Measurements from ENCODE around the gene RBMS1. TPM values are rescaled to one million over a fixed set of nuclear protein-coding genes. Genes with fewer than 3 reads are reported as not detected.

RBMS1 gene
- total RNA-seq, 1 experiment from 2014 or later, result 77.5 TPM

DNA sequence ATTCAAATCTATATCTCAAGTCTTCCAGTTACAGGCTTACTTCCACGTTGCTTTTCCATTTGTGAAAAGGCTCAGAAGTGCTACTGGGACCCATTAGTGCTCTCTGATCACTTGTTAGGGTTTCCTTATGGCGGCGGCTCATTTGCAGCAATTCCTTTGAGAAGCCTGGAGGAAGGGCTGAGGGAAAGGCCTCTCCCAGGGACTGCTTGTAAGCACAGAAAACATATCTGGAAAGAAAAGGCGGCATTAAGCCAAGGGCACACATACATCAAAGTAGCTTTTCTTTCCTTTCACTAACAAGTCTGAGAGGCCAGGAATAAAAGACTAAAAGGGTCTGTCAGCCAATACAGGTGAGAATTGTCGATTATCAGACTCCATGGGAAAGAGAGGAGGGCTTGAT lies 254.2 kb downstream of the RBMS1 start:
- Histone ChIP-seq H4K20me1 (ENCODE audit: control insufficient read depth, insufficient read depth, insufficient read length) (no peaks in the 10 kb centered on the region), H3T11ph (ENCODE audit: low read length) (no peak overlapping the region), H2AK5ac (ENCODE audit: insufficient read length, low read length) (no peak overlapping the region), H2AFZ (ENCODE audit: low read length) (no peak overlapping the region), H3K79me2 (ENCODE audit: insufficient read depth, low read length) (no peaks in the 10 kb centered on the region), H4K5ac (ENCODE audit: insufficient read length, low read depth, low read length) (no peak overlapping the region), H2BK120ac (ENCODE audit: low read depth, low read length, poor library complexity, severe bottlenecking) (no peak overlapping the region), H3K18ac (ENCODE audit: insufficient read length, low read depth, low read length) (no peak overlapping the region), H2BK20ac (ENCODE audit: low read depth, low read length, poor library complexity, severe bottlenecking) (no peak overlapping the region), H3K14ac (ENCODE audit: insufficient read depth, low read length) (no peak overlapping the region), H2BK5ac (ENCODE audit: insufficient read length, low read length) (no peak overlapping the region), H3K79me1 (ENCODE audit: insufficient read depth, low read depth, low read length, poor library complexity, severe bottlenecking) (no peaks in the 10 kb centered on the region), H2BK15ac (ENCODE audit: low read depth, low read length) (no peak overlapping the region), H4K91ac (ENCODE audit: insufficient read length, low read depth, low read length) (no peak overlapping the region), H4K8ac (replicated peaks; ENCODE audit: insufficient read length, low read depth, low read length) (no peak overlapping the region), H3K23ac (ENCODE audit: insufficient read length, low read depth, low read length) (no peak overlapping the region), H3K9me3 (ENCODE audit: control insufficient read depth, low read depth, low read length) (no peaks in the 10 kb centered on the region), H3K27me3 (ENCODE audit: insufficient read depth, low read length) (no peaks in the 10 kb centered on the region; the same call in 1 of the 2 replicates), H3K23me2 (ENCODE audit: insufficient read length, low read depth, low read length, poor library complexity, severe bottlenecking) (no peaks in the 10 kb centered on the region), H3K4ac (ENCODE audit: low read depth, low read length) (no peak overlapping the region), H3K9ac (ENCODE audit: extremely low read depth, insufficient read length, low read length) (no peak overlapping the region), H3K56ac (ENCODE audit: insufficient read length, low read depth, low read length) (no peak overlapping the region), H3K4me1 (ENCODE audit: insufficient read depth, low read length) (no peaks in the 10 kb centered on the region), H3K27ac (ENCODE audit: insufficient read length, low read depth, low read length) (no peak overlapping the region), H2BK12ac (ENCODE audit: insufficient read length, low read depth, low read length) (no peak overlapping the region), H3K4me2 (ENCODE audit: insufficient read depth, insufficient read length, low read length) (no peak overlapping the region)
- H3K4me1 Mint-ChIP-seq, result 0 out of 4 replicates have a peak, but pooled peaks cover 0 to 5% of the 10 kb centered on the region in 2 experiments
- no peak for DNase-seq
- H3K4me3 Mint-ChIP-seq, result no peak overlapping the region
- peaks cover 1% of the 10 kb centered on the region for H3K27me3 Mint-ChIP-seq (ENCODE audit: low read depth)
- H3K36me3 Mint-ChIP-seq (ENCODE audit: insufficient read depth in 1 of 3, low read depth in 3 of 3), result no peaks in the 10 kb centered on the region; a peak in 1 of 7 replicates
- H3K27ac Mint-ChIP-seq, result no peak overlapping the region
- TF ChIP-seq CTCF (conservative IDR thresholded peaks at IDR 0.05), result no peak
- no peaks in the 10 kb centered on the region for H3K9me3 Mint-ChIP-seq
- WGBS (ENCODE audit: extremely low coverage, insufficient read length, low lambda C conversion rate), result no CpG with 5 or more reads among the region's 5 CpGs

Measured in H9 (cell line).